ENCODE results near the gene CDKAL1. TPM values are rescaled to one million over a fixed set of nuclear protein-coding genes. Genes with fewer than 3 reads are reported as not detected.
A peak's percentile ranks its signal among the peaks of the same experiment; 100 is the strongest.
"Not testable (repeated sequence)": the region's sequence is repeated elsewhere in the genome, so short reads cannot be mapped to it uniquely, and the experiment has no call there.

The CDKAL1 gene
- total RNA-seq, 1 experiment from 2014 or later = 13.8 TPM

DNA sequence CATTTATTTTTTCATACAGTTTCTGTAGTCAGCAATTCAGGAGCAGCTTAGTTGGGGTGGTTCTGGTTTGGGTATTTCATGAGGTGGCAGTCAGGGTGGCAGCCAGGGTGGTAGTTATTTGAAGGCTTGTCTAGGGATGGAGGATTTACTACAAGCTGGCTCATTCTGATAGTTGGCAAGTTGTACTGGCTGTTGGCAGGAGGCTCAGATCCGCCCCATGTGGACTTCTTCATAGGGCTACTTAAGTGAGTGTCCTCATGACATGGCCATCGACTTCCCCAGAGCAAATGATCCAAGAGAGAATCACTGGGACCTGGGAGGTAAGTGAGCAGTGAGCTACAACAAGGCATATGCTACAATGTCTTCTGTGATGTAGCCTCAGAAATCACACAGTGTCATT is 22.4 kb upstream of the CDKAL1 start:
- intact Hi-C loops (cut with micrococcal nuclease) = no loop called here

DNA sequence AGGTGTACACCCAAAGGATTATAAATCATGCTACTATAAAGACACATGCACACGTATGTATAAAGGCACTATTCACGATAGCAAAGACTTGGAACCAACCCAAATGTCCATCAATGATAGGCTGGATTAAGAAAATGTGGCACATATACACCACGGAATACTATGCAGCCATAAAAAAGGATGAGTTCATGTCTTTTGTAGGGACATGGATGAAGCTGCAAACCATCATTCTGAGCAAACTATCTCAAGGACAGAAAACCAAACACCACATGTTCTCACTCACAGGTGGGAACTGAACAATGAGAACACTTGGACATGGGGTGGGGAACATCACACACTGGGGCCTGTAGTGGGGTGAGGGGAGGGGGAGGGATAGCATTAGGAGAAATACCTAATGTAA is 9.0 kb upstream of the CDKAL1 start:
- POLR2A ChIA-PET (ENCODE audit: unreplicated experiment); H3K4me3 ChIP-seq (ENCODE audit: low read length); CTCF ChIA-PET; H3F3A ChIP-seq (ENCODE audit: low read length, unreplicated experiment); H3K9ac ChIP-seq (ENCODE audit: low read length); H3K79me2 ChIP-seq (ENCODE audit: low read length); H2AFZ ChIP-seq (ENCODE audit: low read length); H3K9me3 ChIP-seq (ENCODE audit: low read length); H3K9me2 ChIP-seq (replicated peaks; ENCODE audit: low read length); H3K27me3 ChIP-seq (ENCODE audit: low read length); H4K20me1 ChIP-seq (ENCODE audit: low read length); H3K4me2 ChIP-seq (ENCODE audit: low read length); ATAC-seq; H3K36me3 ChIP-seq (ENCODE audit: low read depth, low read length); intact Hi-C loops (cut with micrococcal nuclease); H3K4me1 ChIP-seq (ENCODE audit: insufficient read depth, low read length); DNase-seq; H3K27ac ChIP-seq (ENCODE audit: low read length); BruUV-seq (replicated peaks): not testable (repeated sequence)

More for the DNA sequence above, 22.4 kb upstream of the CDKAL1 start:
- DNase-seq (no peak), ATAC-seq (no peak)
- H3K4me1 ChIP-seq (ENCODE audit: insufficient read depth, low read length) = peaks cover 14% of the 10 kb centered on the region
- TF ChIP-seq EZH2phosphoT487 (IDR thresholded peaks at IDR 0.05; ENCODE audit: borderline replicate concordance, low read length) (no peak), EZH2 (IDR thresholded peaks at IDR 0.05; ENCODE audit: low read length, unreplicated experiment) (no peak)
- TF ChIP-seq, protein P1, sequence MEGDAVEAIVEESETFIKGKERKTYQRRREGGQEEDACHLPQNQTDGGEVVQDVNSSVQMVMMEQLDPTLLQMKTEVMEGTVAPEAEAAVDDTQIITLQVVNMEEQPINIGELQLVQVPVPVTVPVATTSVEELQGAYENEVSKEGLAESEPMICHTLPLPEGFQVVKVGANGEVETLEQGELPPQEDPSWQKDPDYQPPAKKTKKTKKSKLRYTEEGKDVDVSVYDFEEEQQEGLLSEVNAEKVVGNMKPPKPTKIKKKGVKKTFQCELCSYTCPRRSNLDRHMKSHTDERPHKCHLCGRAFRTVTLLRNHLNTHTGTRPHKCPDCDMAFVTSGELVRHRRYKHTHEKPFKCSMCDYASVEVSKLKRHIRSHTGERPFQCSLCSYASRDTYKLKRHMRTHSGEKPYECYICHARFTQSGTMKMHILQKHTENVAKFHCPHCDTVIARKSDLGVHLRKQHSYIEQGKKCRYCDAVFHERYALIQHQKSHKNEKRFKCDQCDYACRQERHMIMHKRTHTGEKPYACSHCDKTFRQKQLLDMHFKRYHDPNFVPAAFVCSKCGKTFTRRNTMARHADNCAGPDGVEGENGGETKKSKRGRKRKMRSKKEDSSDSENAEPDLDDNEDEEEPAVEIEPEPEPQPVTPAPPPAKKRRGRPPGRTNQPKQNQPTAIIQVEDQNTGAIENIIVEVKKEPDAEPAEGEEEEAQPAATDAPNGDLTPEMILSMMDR (conservative IDR thresholded peaks at IDR 0.05; ENCODE audit: low read depth, low read length) = no peak
- no peaks in the 10 kb centered on the region for H3K79me2 ChIP-seq (ENCODE audit: low read length)
- H3K36me3 ChIP-seq (ENCODE audit: low read depth, low read length) = no peaks in the 10 kb centered on the region
- POLR2A ChIA-PET (ENCODE audit: unreplicated experiment) = no interaction called here
- H3K9me3 ChIP-seq (ENCODE audit: low read length) = no peaks in the 10 kb centered on the region
- no peak overlapping the region for H3K27ac ChIP-seq (ENCODE audit: low read length)
- BruUV-seq (replicated peaks) = no TSS peak
- H3F3A ChIP-seq (ENCODE audit: low read length, unreplicated experiment) = no peaks in the 10 kb centered on the region
- no peaks in the 10 kb centered on the region for H3K9me2 ChIP-seq (replicated peaks; ENCODE audit: low read length)
- no peaks in the 10 kb centered on the region for H3K27me3 ChIP-seq (ENCODE audit: low read length)
- no peak overlapping the region for H3K4me2 ChIP-seq (ENCODE audit: low read length)
- CTCF ChIA-PET = no interaction called here
- H4K20me1 ChIP-seq (ENCODE audit: low read length) = no peaks in the 10 kb centered on the region
- H3K4me3 ChIP-seq (ENCODE audit: low read length) = no peak overlapping the region
- H3K9ac ChIP-seq (ENCODE audit: low read length) = no peak overlapping the region
- H2AFZ ChIP-seq (ENCODE audit: low read length) = no peak overlapping the region

DNA sequence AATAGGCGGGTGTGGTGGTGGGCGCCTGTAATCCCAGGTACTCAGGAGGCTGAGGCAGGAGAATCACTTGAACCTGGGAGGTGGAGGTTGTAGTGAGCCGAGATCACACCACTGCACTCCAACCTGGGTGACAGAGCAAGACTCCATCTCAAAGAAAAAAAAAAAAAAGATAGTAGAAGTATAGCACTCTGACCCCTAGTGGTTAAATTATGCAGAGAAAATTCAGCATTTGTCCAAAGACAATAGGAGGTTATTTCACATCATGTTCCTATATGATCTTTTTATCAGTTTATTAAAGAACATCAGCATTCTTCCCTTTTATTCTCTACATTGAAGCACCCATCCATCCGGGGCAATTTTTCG is 5.2 kb upstream of the CDKAL1 start:
- H3K9me2 ChIP-seq (replicated peaks; ENCODE audit: low read length); H4K20me1 ChIP-seq (ENCODE audit: low read length); H3K9me3 ChIP-seq (ENCODE audit: low read length); H3K27ac ChIP-seq (ENCODE audit: low read length); POLR2A ChIA-PET (ENCODE audit: unreplicated experiment); H3K36me3 ChIP-seq (ENCODE audit: low read depth, low read length); H3F3A ChIP-seq (ENCODE audit: low read length, unreplicated experiment); CTCF ChIA-PET; BruUV-seq (replicated peaks); H3K79me2 ChIP-seq (ENCODE audit: low read length); H3K27me3 ChIP-seq (ENCODE audit: low read length); H3K4me1 ChIP-seq (ENCODE audit: insufficient read depth, low read length): not testable (repeated sequence)
- intact Hi-C loops (cut with micrococcal nuclease) = loop anchor here (1.0 to 2.0 kb wide), 3 partner anchors 125 to 436 kb away; no protein-coding TSS in a partner anchor
- peak overlapping the region; percentile 60; the same call in 1 of the 2 replicates for H3K4me3 ChIP-seq (ENCODE audit: low read length)
- TF ChIP-seq, protein P1 (conservative IDR thresholded peaks at IDR 0.05; ENCODE audit: low read depth, low read length) = peak; percentile 55
- DNase-seq (peak; percentile 80), ATAC-seq (peak; percentile 43)
- peak overlapping the region; percentile 37; the same call in 1 of the 2 replicates for H3K9ac ChIP-seq (ENCODE audit: low read length)
- H2AFZ ChIP-seq (ENCODE audit: low read length) = peak overlapping the region; percentile 90
- peak overlapping the region; percentile 72 for H3K4me2 ChIP-seq (ENCODE audit: low read length)
